Erythroblast (primary cell): ENCODE results near the gene C4orf36.

Source experiments
- GATA1 ChIP-seq: IDR thresholded peaks from 2 replicates; pipeline ENCODE4 v1.6.1; 2011; ENCODE audit warnings: low read depth, mild to moderate bottlenecking, control low read depth, low read length, moderate library complexity
- POLR2A ChIP-seq: IDR thresholded peaks from 2 replicates; pipeline ENCODE4 v1.6.1; 2011; ENCODE audit warnings: mild to moderate bottlenecking, low read length

GRCh38 chr4:86848732-86849619, 43.2 kb downstream of the C4orf36 start, which contains the start of gene SLC10A6:
- TF ChIP-seq POLR2A: no peak
- no peak for TF ChIP-seq GATA1
